GM18519 (cell line): Measurements from ENCODE around the gene EVL.

Experiments
- ATAC-seq: cut with Tn5 transposase; IDR thresholded peaks from one replicate; pipeline ENCODE4 v1.9.1; 2021; ENCODE audit warnings: mild to moderate bottlenecking, moderate library complexity; ENCODE audit not compliant: unreplicated experiment, low FRiP score

Gene EVL

DNA sequence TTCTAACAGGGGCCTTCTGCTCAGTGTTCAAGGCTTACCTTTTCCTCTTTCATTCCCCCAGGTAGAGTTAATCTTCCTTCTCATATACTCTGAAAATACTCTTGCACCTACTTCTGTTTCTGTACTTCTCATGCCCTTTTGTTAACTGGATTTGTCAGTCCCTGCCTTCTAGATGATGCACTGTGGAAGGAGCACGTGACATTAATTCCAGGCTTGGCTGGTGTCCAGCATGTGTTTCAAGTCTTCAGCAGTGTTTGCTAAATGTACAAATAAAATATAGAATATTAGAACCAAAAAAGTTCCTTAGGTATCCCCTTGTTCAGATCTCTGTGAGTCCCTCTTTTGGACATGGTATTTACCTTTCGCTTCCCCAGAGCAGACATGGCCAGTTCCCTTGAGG is 27.9 kb upstream of the EVL start:
- ATAC-seq = no peak

DNA sequence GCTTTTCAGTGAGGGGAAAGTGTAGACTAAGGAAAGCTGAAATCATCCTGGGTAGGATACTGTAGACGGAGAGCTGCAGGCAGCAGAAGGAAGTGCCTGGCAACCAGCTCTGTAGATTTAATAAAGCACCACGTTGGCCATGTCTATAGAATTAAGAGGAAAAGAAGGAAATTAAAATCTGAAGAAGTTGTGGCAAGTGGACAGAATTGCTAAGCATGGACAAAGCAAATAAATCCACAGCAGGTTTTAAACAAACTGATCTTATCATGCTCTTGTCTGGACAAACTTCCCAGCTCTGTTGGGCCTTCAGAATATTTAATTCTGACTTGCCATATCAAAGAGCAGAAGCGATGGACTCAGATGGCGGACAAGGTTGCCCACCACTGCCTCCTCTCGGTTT is 27.2 kb upstream of the EVL start:
- no peak for ATAC-seq

DNA sequence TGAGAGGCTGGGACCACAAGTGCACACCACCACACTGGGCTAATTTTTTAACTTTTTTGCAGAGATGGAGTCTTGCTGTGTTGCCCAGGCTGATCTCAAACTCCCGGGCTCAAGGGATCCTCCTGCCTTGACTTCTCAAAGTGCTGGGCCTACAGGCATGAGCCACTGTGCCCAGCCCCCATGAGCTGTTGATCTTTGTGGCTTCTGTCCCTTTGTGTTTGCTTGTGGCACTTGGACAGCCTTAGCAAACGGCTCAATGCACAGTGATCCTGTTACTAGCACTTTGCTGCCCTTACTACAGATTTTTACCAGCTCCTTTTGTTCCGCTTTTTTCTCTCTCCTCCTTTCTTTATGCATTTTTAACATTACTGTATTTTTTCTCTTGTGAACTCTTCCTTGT is 25.3 kb upstream of the EVL start:
- no peak for ATAC-seq

DNA sequence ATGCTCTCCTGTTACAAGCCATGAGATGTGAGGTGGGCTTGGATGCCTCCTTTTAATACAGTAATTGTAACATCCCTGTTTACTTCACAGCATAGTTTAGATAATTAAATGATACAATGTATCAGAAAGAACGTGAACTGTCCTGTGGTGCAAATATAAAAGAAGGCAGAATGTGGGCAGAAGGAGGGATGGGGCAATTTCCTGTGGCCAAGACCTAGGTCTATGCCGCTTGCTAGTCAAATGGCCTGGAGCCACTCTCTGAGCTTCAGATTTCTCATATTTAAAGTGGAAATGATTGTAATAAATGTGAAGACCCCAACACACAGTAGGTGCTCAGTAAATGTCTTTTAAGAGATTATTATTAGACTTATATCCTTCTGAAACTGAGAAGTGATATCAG is 24.0 kb upstream of the EVL start:
- no peak for ATAC-seq

DNA sequence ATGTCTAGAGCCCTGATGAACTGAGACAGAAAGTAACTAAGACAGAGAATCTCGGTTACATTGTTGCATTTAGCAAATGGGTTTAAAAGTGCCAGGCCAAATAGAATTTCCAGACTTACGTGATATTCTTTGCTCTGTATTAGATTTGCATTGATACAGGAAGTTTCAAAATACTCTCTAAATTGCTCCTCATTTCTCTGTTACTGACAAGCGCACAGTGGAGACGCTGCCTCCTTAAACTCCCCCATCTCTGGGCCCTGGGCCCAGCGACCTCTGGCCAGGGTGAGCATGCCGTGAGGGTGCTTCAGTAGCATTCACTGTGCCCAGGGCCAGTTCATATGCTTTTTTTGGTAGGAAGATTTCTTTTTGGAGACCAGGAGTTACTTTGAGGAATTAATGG is 22.9 kb upstream of the EVL start:
- no peak for ATAC-seq

DNA sequence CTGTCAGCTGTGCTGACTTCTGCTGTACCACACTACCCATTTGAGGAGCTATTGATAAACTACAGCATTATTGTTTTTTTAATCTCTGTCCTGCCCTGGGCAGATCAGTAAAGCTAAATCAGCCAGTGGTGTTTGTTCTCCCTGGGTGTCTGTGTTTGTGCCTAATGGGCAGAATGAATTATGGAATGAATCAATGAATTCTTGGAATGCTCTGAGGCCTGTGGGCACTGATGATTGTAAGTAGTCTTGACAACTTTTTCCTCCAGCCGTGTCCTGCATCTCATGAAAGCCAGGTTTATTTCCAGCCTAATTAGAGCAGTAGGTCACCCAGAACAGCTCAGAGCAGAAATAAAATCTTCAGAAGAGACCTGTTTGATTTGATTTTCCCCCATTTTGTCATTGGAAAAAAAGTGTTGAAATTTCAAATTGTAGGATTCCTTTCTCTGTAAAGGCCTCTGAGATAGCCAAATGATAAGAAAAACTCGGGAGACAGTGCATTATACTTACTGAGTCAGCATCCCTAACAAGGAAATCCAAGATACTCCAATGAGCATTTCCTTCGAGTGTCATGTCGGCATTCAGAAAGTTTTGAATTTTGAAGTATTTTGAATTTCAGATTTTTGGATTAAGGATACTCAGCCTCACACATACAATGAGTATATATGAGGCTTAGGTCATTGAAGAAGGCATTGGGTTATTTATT is 19.4 kb upstream of the EVL start:
- ATAC-seq = no peak

DNA sequence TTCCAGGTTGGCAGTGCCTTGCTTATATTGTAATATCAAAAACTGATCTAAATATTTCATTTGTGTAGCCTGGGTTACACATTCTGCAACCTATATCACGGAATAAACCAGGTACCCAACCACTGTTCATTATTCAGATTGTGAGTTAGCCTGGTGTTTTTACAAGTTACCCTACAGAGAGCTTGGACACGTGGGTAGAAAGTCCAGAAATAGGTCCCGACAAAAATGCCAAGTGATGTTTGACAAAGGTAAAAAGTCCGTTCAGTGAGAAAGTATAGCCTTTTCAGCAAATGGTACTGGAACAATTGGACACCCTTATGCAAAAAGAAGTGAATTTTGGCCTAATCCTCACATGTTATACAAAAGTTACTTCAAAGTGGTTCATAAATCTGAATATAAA is 17.6 kb upstream of the EVL start:
- no peak for ATAC-seq

DNA sequence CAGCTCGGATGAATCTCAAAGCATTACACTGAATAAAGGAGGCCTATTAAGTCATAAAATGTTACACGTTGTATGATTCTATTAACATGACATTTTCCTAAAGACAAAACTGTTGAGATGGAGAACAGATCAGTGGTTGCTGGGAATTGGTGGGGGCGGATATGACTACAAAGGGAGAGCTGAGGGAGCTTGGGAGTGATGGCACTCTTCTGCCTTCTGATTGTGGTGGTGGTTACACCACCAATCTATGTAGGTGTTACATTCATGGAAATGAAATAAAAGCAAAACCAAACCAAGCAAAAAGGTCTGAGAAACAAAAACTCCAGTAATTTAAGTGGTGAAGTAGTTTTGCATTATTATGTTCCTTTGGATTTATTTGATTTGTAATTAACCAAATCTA is 16.4 kb upstream of the EVL start:
- ATAC-seq = no peak

DNA sequence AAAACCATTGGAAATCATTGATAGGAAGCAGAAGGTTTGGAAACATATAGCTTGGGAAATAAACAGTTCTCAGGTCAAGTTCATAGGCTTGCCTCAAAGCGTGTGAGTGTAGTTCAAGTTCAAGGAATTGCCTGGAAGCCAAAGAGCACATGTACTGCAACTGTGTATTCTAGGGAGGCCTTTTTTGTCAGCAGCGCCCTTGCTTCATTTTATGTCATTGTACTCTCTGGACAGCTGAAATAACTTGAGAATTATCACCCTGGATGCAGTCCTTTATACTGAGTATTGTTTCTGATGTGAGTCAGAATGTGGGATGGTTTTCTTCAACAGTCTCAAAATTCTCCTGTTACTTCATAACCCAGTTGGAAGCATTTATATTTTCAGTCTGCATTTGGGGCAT is 16.0 kb upstream of the EVL start:
- ATAC-seq = no peak

DNA sequence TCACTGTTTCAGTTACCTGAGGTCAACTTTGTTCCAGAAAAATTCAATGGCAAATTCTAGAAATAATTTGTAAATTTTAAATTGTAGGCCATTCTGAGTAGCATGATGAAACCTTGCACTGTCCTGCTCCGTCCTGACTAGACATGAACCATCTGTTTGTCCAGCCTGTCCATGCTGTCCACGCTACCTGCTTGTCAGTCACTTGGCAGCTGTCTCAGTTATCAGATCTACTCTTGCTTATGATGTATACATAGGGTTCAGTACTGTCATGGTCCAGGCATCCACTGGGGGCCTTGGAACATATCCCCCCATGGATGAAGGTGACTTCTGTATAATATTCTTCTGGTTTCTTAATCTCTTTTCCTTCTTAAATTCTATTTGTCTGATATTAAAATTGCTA is 14.1 kb upstream of the EVL start:
- no peak for ATAC-seq

DNA sequence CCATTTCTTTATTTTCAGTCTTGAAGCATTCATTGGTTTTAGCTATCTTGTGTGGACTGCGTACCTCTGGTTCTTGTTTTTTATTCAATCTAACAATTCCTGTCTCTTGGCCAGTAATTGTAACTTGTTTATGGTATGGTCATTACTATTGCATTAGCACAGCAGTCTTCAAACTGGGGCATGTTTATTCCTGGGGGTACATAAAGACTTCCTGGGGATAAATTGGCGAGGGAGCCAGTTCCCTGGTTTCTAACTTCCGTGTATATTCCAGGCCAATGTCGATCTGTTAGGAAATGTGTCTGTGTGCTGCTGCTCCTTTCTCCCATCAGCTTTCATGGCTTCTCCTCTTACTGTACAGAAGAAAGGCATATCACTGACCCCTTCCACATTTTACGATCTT is 13.7 kb upstream of the EVL start:
- ATAC-seq = no peak

DNA sequence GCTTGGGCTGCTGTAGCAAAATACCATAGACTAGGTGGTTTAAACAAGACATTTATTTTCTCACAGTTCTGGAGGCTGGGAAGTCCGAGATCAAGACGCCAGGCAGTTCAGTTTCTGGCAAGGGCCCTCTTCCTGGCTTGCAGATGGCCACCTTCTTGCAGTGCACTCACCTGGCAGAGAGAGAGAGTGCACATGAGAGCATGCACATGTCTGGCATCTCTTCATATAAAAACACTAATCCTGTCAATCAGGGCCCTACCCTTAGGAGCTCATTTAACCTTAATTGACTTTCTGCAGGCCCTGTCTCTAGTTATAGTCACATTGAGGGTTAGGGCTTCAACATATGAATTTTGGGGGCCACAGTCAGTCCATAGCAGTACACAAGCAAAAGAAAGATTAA is 12.4 kb upstream of the EVL start:
- ATAC-seq = no peak

DNA sequence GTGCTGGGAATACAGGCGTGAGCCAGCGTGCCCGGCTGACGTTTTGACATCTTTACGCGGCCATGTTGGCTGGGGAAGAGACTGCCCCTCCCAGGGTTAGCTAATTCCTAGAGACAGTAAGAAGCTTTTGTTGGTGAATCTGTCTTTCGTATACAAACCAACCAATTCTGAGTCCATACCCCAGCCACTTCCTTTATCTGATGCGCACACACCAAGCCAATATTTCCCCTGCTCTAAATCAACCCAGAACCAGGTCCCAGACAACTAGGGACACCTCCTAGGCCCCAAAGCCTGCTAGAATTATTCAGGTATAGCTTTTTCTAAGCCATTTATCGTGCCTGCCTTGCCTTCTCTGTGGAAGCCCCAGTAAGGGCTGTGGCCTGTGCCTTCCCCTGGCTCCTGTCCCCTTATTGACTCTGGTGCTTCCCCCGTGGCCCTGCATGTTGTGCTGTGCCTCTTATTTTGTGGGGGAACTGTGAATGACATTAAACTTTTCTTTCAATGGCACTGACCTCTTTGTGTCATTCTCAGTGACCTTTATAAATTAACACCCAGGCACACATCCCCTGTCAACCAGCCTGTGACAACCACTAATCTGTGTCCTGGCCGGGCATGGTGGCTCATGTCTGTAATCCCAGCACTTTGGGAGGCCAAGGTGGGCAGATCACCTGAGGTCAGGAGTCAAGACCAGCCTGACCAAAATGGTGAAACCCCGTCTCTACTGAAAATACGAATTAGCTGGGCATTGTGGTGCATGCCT is 10.7 kb upstream of the EVL start:
- ATAC-seq = no peak

DNA sequence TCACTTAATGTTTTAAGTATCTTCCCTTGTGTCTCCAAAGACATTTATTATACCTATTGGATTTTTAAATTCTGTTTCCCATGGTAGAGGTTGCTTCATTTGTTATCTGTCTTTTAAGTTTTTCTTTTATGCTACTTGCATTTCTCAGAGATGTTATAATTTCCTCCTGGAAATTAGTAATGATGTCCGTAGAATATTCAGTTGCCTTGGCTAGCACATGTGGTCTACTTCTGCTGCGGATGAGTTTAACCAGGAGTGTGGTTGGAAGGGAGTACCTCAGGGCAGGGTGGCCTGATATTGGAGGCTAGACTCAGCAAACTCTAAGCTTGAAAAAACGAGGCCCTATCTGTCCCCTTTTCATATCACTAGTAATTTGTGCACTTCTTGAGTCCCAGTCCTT is 8.8 kb upstream of the EVL start:
- no peak for ATAC-seq

DNA sequence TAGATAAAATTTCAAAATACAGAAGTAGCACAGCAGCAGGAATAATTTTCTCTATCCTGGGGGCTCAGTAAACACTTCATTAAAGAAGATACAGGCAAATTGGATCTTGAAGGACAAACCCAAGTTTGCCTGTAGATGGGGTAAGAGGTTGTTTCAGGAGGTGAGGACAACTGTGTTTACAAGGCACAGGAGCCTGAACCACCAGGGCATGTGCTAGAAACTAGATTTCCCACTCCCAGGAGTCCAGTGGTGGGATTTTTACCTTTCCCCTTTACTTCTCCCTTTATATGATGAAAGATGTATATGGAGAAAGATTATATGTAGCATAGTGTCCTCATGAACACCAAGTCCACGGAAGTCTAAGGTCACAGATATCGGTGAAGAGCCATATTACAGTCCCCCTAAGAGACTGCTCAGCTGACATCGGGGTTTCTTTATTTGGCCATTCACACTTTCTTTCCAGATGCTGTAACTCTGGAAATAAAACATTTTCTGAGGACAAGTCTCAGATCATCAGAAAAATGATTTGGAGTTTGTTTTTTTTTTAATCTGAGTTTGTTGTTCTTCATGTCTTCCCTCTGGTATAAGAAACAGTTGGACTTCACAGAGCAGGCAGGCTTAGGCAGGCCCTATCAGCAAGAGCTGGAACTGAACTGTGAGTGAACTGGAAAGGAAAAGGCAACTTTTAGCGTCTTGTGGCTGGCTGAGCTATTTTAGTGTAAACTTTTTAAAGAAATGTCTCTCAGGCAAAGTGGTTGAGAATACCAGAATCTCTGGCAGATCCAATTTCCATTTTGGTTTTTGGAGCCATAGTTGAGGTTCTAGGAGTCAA is 8.0 kb upstream of the EVL start:
- no peak for ATAC-seq

DNA sequence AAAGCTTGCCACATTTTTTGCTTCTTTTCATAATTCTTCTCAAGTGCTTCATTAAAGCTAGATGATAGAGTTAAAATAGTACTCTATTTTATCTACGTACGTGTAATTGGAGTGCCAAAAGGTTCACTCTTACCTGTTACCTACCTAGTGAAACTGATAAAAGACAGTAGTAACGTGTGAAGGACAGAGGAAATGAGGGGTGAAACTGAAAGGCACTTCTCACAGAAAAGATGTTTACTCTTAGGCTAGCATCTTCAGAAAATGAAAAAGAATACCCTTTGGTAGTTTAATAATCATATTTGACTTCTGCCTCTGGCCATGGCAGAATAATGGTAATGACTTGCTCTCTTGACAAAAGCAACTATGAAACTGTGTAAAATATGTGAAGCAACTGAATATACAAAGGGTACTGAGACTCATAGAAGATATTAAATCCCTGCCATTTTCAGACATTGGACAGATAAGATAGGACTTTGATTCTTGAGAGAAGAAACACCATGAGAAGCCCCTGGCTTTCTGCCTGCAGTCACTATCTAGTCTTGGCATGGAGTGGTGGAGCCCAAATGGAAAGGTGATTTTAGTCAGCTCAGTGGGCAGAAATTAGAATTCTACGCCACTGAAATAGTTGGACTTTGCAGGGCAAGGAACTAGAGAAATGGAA is 6.3 kb upstream of the EVL start:
- peak; percentile 66 for ATAC-seq

DNA sequence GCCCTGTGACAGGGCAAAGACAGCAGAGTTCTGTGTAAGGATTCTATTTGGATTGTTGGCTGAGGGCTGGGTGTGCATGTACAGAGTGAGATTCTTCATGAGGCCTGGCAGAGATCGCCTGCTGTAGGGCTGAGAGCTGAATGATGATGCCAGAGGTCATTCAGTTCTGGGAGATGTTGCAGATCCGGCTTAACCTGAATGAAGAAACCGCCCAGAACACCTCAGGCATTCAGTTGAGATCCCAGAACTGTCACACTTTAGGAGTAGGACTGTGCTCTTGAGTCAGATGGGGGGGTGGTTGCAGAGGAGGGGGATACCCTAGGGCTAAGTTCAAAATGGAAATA is 5.8 kb upstream of the EVL start:
- ATAC-seq = no peak

DNA sequence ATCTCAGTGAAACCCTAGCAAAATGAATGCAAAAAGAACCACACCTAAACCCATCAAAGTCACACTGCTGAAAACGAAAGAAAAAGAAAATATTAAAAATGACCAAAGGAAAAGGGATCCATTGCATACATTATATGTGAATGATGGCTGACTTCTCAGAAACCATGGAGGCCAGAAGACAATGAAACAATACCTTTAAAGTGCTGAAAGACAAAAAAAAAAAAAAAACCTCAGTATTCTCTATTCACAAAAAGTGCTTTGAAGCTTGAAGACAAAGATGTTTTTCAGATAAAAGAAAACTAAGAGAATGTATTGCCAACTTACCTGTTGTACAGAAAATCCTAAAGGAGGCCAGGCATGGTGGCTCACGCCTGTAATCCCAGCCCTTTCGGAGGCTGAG is 4.5 kb upstream of the EVL start:
- ATAC-seq = no peak

DNA sequence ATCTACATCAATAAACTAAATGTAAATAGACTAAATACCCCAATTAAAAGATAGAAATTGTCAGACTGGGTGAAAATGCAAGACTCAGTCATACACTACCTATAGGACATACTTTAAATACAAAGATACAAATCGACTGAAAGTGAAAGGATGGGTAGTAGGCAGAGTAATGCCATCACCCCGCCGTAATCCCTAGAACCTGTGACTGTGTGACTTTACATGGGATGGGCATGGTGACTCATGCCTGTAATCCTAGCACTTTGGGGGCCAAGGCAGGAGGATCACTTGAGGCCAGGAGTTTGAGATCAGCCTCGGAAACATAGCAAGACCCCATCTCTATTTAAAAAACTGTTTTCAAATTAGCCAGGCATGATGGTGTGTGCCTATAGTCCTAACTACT is 2.6 kb upstream of the EVL start:
- no peak for ATAC-seq

DNA sequence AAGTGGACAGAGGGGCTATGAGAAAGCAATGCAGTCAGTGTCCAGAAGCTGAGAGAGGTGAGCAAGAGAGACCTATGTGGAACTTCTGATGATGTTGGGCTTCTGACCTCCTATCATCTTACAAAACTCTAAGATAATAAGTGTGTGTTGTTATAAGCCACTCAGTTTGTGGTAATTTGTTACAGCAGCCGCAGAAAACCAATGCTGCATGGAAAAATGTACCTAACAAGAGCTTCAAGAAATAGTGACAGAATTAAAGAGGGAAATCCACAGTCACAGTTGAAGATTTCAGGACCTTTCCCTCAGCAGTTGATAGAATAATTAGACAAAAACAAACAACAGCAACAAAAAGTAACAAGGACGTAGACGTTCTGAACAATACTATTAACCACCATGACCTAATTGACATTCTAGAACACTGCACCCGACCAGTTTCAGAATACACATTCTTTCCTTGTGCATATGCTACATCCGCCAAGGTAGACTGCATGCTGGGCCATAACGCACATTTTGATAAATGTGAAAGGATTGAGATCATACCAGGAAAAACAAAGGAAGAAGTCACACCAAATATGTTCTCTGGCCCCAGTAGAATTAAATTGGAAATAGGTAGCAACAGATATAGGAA is 1.8 kb upstream of the EVL start:
- ATAC-seq = no peak
